PC-3 (cell line): ENCODE measurements around the gene ZMIZ1. TPM values are rescaled to one million over a fixed set of nuclear protein-coding genes. Genes with fewer than 3 reads are reported as not detected.

ENCODE experiments used
- ATAC-seq: fragments of 200-7000 bp; cut with Tn5 transposase; 2 replicates; pipeline ENCODE4 v1.9.1; 2020; ENCODE audit warnings: mild to moderate bottlenecking, moderate library complexity
- BruUV-seq: library from RNA; stranded (reverse); fragments of 400-500 nt; replicated peaks from 2 replicates; lab custom pipeline; 2021; lab: Mats Ljungman, UMichigan
- CTCF ChIA-PET: fragments of 300-600 bp; sonication (Branson Sonifier 250); formaldehyde crosslinking; loops from one replicate; lab custom pipeline; 2022; ENCODE audit warnings: antibody characterized with exemption; lab: Charles Lee
- POLR2A ChIA-PET: fragments of 300-600 bp; sonication (Branson Sonifier 250); formaldehyde crosslinking; loops from one replicate; lab custom pipeline; 2022; ENCODE audit warnings: antibody characterized with exemption; ENCODE audit not compliant: unreplicated experiment; lab: Charles Lee
- DNase-seq: peaks from one replicate; pipeline ENCODE4 v3.0.0-alpha.2; 2015
- H2AFZ ChIP-seq: fragments of 300-600 bp; sonication (generic); 2 replicates; pipeline ENCODE4 v1.6.0; 2016; ENCODE audit warnings: antibody characterized with exemption, low read length
- H3F3A ChIP-seq: fragments of 300-600 bp; sonication (generic); one replicate; pipeline ENCODE4 v1.6.0; 2017; ENCODE audit warnings: antibody characterized with exemption, low read length, control low read depth, mild to moderate bottlenecking; ENCODE audit not compliant: unreplicated experiment
- H3K27ac ChIP-seq: fragments of 300-600 bp; sonication (generic); 2 replicates; pipeline ENCODE4 v1.5.1; 2016; ENCODE audit warnings: mild to moderate bottlenecking, low read length
- H3K27me3 ChIP-seq: fragments of 300-600 bp; sonication (generic); 2 replicates; pipeline ENCODE4 v1.6.1; 2016; ENCODE audit warnings: low read length, mixed read lengths
- H3K36me3 ChIP-seq: fragments of 300-600 bp; sonication (generic); 2 replicates; pipeline ENCODE4 v1.6.1; 2016; ENCODE audit warnings: low read depth, mixed run types, low read length, mixed read lengths
- H3K4me1 ChIP-seq: fragments of 300-600 bp; sonication (generic); 2 replicates; pipeline ENCODE4 v1.5.1; 2016; ENCODE audit warnings: low read length; ENCODE audit not compliant: insufficient read depth
- H3K4me2 ChIP-seq: fragments of 300-600 bp; sonication (generic); 2 replicates; pipeline ENCODE4 v1.6.0; 2016; ENCODE audit warnings: low read length
- H3K4me3 ChIP-seq: fragments of 300-600 bp; sonication (generic); 2 replicates; pipeline ENCODE4 v1.5.1; 2016; ENCODE audit warnings: mild to moderate bottlenecking, low read length, mixed read lengths
- H3K79me2 ChIP-seq: fragments of 300-600 bp; sonication (generic); 2 replicates; pipeline ENCODE4 v1.6.1; 2017; ENCODE audit warnings: low read length, mixed read lengths
- H3K9ac ChIP-seq: fragments of 300-600 bp; sonication (generic); 2 replicates; pipeline ENCODE4 v1.6.0; 2016; ENCODE audit warnings: mild to moderate bottlenecking, low read length
- H3K9me2 ChIP-seq: fragments of 300-600 bp; sonication (generic); replicated peaks from 2 replicates; pipeline ENCODE4 v1.6.1; 2016; ENCODE audit warnings: mixed run types, low read length, mixed read lengths
- H3K9me3 ChIP-seq: fragments of 300-600 bp; sonication (generic); 2 replicates; pipeline ENCODE4 v1.6.1; 2016; ENCODE audit warnings: low read length, mixed read lengths
- H4K20me1 ChIP-seq: fragments of 300-600 bp; sonication (generic); 2 replicates; pipeline ENCODE4 v1.6.1; 2016; ENCODE audit warnings: low read length, mixed read lengths
- EZH2 ChIP-seq: fragments of 300-600 bp; sonication (generic); IDR thresholded peaks from one replicate; pipeline ENCODE4 v1.6.1; 2017; ENCODE audit warnings: antibody characterized with exemption, mild to moderate bottlenecking, low read length; ENCODE audit not compliant: unreplicated experiment
- EZH2phosphoT487 ChIP-seq: fragments of 300-600 bp; sonication (generic); IDR thresholded peaks from 2 replicates; pipeline ENCODE4 v1.6.1; 2018; ENCODE audit warnings: mild to moderate bottlenecking, antibody characterized with exemption, low read length, borderline replicate concordance
- intact Hi-C: fragments of 100-400 bp; cut with micrococcal nuclease; formaldehyde crosslinking; loops from 2 replicates; pipeline ENCODE4 v1.9.0; 2023
- total RNA-seq: library from RNA; depleted of rRNA; stranded (reverse); fragments of >200 nt; gene quantifications from 2 replicates; pipeline ENCODE4 v1.2.3, GENCODE V29; 2014
- TF ChIP-seq, protein P1 (sequence below): fragments of 300-600 bp; sonication (generic); conservative IDR thresholded peaks from 2 replicates; pipeline ENCODE4 v1.5.1; 2017; ENCODE audit warnings: antibody characterized with exemption, low read depth, mild to moderate bottlenecking, low read length

Gene ZMIZ1
- total RNA-seq, 1 experiment from 2014 or later: 55.4 TPM

DNA sequence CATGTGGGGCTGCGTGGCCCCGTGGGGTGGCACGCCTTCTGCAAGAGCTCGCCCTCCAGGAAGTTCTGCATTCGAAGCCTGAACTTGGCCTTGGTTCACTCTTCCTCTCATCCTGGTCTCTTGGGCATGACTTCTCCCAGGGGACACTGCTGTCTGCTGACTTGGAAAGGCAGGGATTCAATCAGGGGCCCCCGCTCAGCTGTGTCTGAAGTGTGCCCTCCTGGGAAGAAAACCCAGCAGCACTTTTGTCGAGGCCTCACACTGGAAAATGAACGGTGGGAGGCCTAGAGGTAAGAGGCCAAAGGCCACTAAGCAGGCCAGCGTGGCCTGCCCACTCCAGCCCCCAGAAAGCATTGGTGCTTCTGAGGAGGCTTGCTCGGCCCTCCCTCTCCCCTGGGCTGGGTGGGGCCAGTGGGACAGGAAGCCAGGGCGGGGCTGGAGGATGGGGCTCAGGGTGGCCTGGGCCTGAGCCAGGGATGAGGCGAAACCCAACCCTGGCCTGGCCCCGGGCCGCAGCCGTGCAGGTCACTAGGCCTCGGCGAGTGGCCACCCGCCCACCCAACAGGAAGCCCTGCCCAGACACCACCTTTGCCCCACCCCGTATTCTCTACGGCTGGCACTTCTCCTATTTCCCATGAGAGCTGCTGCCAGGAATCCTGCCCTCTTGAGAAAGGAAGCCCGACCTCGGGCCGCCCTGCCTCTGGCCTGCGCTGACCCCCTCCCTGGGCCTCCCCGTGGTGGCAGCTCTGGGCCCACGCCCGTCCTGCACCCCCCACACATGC, 81.1 kb downstream of the ZMIZ1 start:
- H3K4me1 ChIP-seq: peaks cover 67% of the 10 kb centered on the region
- CTCF ChIA-PET: interaction anchor here (0.6 to 2.3 kb wide), 9 partner anchors 13 to 703 kb away, joined by 3 to 22 read pairs (median 6); no protein-coding TSS in a partner anchor
- peaks cover 5% of the 10 kb centered on the region for H3F3A ChIP-seq
- peak overlapping the region; percentile 10 for H2AFZ ChIP-seq
- H3K9me2 ChIP-seq: no peaks in the 10 kb centered on the region
- no peaks in the 10 kb centered on the region for H4K20me1 ChIP-seq
- POLR2A ChIA-PET: interaction anchor here (0.6 to 1.6 kb wide), 5 partner anchors 13 to 344 kb away, joined by 3 to 20 read pairs (median 6); no protein-coding TSS in a partner anchor
- TF ChIP-seq EZH2 (no peak), EZH2phosphoT487 (no peak)
- TF ChIP-seq, protein P1, sequence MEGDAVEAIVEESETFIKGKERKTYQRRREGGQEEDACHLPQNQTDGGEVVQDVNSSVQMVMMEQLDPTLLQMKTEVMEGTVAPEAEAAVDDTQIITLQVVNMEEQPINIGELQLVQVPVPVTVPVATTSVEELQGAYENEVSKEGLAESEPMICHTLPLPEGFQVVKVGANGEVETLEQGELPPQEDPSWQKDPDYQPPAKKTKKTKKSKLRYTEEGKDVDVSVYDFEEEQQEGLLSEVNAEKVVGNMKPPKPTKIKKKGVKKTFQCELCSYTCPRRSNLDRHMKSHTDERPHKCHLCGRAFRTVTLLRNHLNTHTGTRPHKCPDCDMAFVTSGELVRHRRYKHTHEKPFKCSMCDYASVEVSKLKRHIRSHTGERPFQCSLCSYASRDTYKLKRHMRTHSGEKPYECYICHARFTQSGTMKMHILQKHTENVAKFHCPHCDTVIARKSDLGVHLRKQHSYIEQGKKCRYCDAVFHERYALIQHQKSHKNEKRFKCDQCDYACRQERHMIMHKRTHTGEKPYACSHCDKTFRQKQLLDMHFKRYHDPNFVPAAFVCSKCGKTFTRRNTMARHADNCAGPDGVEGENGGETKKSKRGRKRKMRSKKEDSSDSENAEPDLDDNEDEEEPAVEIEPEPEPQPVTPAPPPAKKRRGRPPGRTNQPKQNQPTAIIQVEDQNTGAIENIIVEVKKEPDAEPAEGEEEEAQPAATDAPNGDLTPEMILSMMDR: no peak
- H3K79me2 ChIP-seq: peaks cover 48% of the 10 kb centered on the region
- H3K36me3 ChIP-seq: peaks cover 6% of the 10 kb centered on the region; the same call in 1 of the 2 replicates
- peak overlapping the region; percentile 48 for H3K4me2 ChIP-seq
- DNase-seq (peak; percentile 100), ATAC-seq (peak; percentile 62)
- peak overlapping the region; percentile 55 for H3K9ac ChIP-seq
- intact Hi-C loops: loop anchor here (1.0 to 5.0 kb wide), 8 partner anchors 9 to 1118 kb away; partner anchors contain the start of gene RPS24
- H3K27ac ChIP-seq: peak overlapping the region; percentile 77
- BruUV-seq: TSS peak; percentile 78
- H3K9me3 ChIP-seq: no peaks in the 10 kb centered on the region
- H3K4me3 ChIP-seq: peak overlapping the region; percentile 2; the same call in 1 of the 2 replicates
- no peaks in the 10 kb centered on the region for H3K27me3 ChIP-seq

DNA sequence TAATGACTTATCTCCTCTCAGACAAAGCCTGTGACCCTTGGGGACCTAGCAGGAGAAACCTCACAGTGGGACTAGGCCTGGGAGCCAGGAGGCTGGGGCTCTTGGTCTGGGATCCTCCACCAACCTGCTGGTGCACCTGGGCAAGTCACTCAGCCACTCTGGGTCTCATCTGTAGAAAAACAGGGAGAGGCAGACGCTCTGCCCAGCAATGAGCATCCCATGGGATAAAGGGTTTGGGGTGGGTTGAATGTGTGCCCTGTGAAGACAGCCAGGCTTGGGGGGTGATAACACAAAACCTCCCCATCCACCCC, 81.6 kb downstream of the ZMIZ1 start:
- H2AFZ ChIP-seq: peak overlapping the region; percentile 10
- no peaks in the 10 kb centered on the region for H4K20me1 ChIP-seq
- H3K79me2 ChIP-seq: peaks cover 50% of the 10 kb centered on the region
- no peak for DNase-seq
- no peaks in the 10 kb centered on the region for H3K27me3 ChIP-seq
- intact Hi-C loops: loop anchor here (1.0 to 5.0 kb wide), 8 partner anchors 9 to 1118 kb away; partner anchors contain the start of gene RPS24
- H3K9ac ChIP-seq: peak overlapping the region; percentile 55
- BruUV-seq: TSS peak; percentile 4
- peak overlapping the region; percentile 0; the same call in 1 of the 2 replicates for H3K4me3 ChIP-seq
- H3K9me3 ChIP-seq: no peaks in the 10 kb centered on the region
- H3K4me2 ChIP-seq: peak overlapping the region; percentile 48
- peaks cover 5% of the 10 kb centered on the region for H3F3A ChIP-seq
- POLR2A ChIA-PET: interaction anchor here (0.6 to 1.3 kb wide), 4 partner anchors 33 to 345 kb away, joined by 3 to 20 read pairs (median 6); no protein-coding TSS in a partner anchor
- TF ChIP-seq EZH2: no peak
- TF ChIP-seq, protein P1: no peak
- no peak for TF ChIP-seq EZH2phosphoT487
- no peaks in the 10 kb centered on the region for H3K9me2 ChIP-seq
- CTCF ChIA-PET: interaction anchor here (0.6 to 2.3 kb wide), 6 partner anchors 13 to 45 kb away, joined by 3 to 12 read pairs (median 6); no protein-coding TSS in a partner anchor
- peak; percentile 3 for ATAC-seq
- peaks cover 6% of the 10 kb centered on the region; the same call in 1 of the 2 replicates for H3K36me3 ChIP-seq
- peaks cover 69% of the 10 kb centered on the region for H3K4me1 ChIP-seq
- H3K27ac ChIP-seq: peak overlapping the region; percentile 77
